GM12891 (cell line): ENCODE data around the gene RASSF4.

ENCODE experiments used
- POLR2A ChIP-seq: IDR thresholded peaks from 2 replicates; pipeline ENCODE4 v1.6.1; 2011; ENCODE audit warnings: low read depth, low read length, control low read depth
- POLR2AphosphoS5 ChIP-seq: IDR thresholded peaks from 2 replicates; pipeline ENCODE4 v1.6.1; 2011; ENCODE audit warnings: low read depth, low read length, control low read depth
- POU2F2 ChIP-seq: IDR thresholded peaks from 2 replicates; pipeline ENCODE4 v1.6.1; 2011; ENCODE audit warnings: low read depth, mild to moderate bottlenecking, control low read depth, low read length, moderate library complexity
- TAF1 ChIP-seq: IDR thresholded peaks from 2 replicates; pipeline ENCODE4 v1.6.1; 2011; ENCODE audit warnings: low read depth, low read length, control low read depth

GRCh38 chr10:44973323-44974081 lies 13.9 kb downstream of the RASSF4 start:
- no peak for TF ChIP-seq TAF1
- TF ChIP-seq POU2F2: no peak
- TF ChIP-seq POLR2A: no peak
- no peak for TF ChIP-seq POLR2AphosphoS5
